Measurements from ENCODE around the gene CTRL. TPM values are rescaled to one million over a fixed set of nuclear protein-coding genes. Genes with fewer than 3 reads are reported as not detected.

The CTRL gene
- total and polyA plus RNA-seq, 9 donors: 0.35 to 4.4 (median 2.5) TPM

- Histone ChIP-seq H3K4me3 (no peak overlapping the region), H3K4me1 (ENCODE audit: insufficient read depth) (peaks cover 9% of the 10 kb centered on the region), H3K27ac (no peak overlapping the region), H3K9me3 (no peaks in the 10 kb centered on the region), H3K36me3 (no peaks in the 10 kb centered on the region), H3K27me3 (no peaks in the 10 kb centered on the region)
- 90 to 96% (median 91%) methylated on average over 9 to 14 of the region's 14 CpGs for WGBS, 3 donors
- intact Hi-C loops (cut with DNase I): loop anchor here in 2 of 4 donors (5.0 to 10.0 kb wide), 2 partner anchors 253 to 265 kb away; partner anchors contain the start of genes ACD (in 1 of the 2), C16orf86 (in 1 of the 2), ENKD1 (in 1 of the 2) and PARD6A (in 1 of the 2)
- no peak for TF ChIP-seq CTCF (IDR thresholded peaks at IDR 0.05)
- no peak for TF ChIP-seq EP300 (IDR thresholded peaks at IDR 0.05)
- no peak for TF ChIP-seq POLR2A (IDR thresholded peaks at IDR 0.05)
- DNase-seq: peak in 1 of 5 donors; percentile 9
These were observed 1.5 kb downstream of the CTRL start for GRCh38 chr16:67930191-67930590.

GRCh38 chr16:67928561-67929364 lies 2.9 kb downstream of the CTRL start:
- Histone ChIP-seq H3K4me3 (no peak overlapping the region), H3K36me3 (no peaks in the 10 kb centered on the region), H3K9me3 (no peaks in the 10 kb centered on the region), H3K4me1 (ENCODE audit: insufficient read depth) (peaks cover 7% of the 10 kb centered on the region), H3K27me3 (no peaks in the 10 kb centered on the region), H3K27ac (no peak overlapping the region)
- intact Hi-C loops (cut with DNase I): loop anchor here in 3 of 4 donors (5.0 kb wide), 3 partner anchors 46 to 406 kb away; partner anchors contain the start of gene NRN1L (in 3 of the 3)
- DNase-seq: peak; percentile 60 to 80 (median 75)
- WGBS, 3 donors: 48 to 53% (median 49%) methylated on average over 16 of the region's 16 CpGs
- TF ChIP-seq CTCF (IDR thresholded peaks at IDR 0.05) (peak; percentile 64 to 74 (median 70)), POLR2A (IDR thresholded peaks at IDR 0.05) (no peak), EP300 (IDR thresholded peaks at IDR 0.05) (no peak)

GRCh38 chr16:67928147-67928546 lies 3.5 kb downstream of the CTRL start:
- Histone ChIP-seq H3K4me3 (no peak overlapping the region), H3K27ac (no peak overlapping the region), H3K4me1 (ENCODE audit: insufficient read depth) (peaks cover 7% of the 10 kb centered on the region), H3K27me3 (no peaks in the 10 kb centered on the region), H3K36me3 (no peaks in the 10 kb centered on the region), H3K9me3 (no peaks in the 10 kb centered on the region)
- intact Hi-C loops (cut with DNase I): loop anchor here in 3 of 4 donors (5.0 kb wide), 3 partner anchors 46 to 406 kb away; partner anchors contain the start of gene NRN1L (in 3 of the 3)
- TF ChIP-seq CTCF (IDR thresholded peaks at IDR 0.05) (no peak), EP300 (IDR thresholded peaks at IDR 0.05) (no peak), POLR2A (IDR thresholded peaks at IDR 0.05) (no peak)
- WGBS, 3 donors: 73 to 81% (median 78%) methylated on average over 7 of the region's 7 CpGs
- DNase-seq: no peak

GRCh38 chr16:67927131-67927941 lies 4.3 kb downstream of the CTRL start:
- intact Hi-C loops (cut with DNase I): loop anchor here in 3 of 4 donors (5.0 kb wide), 3 partner anchors 45 to 405 kb away; partner anchors contain the start of gene NRN1L (in 3 of the 3)
- 86 to 89% (median 88%) methylated on average over 22 of the region's 22 CpGs for WGBS, 3 donors
- no peak for TF ChIP-seq POLR2A (IDR thresholded peaks at IDR 0.05)
- no peak for TF ChIP-seq CTCF (IDR thresholded peaks at IDR 0.05)
- no peak for TF ChIP-seq EP300 (IDR thresholded peaks at IDR 0.05)
- Histone ChIP-seq H3K36me3 (no peaks in the 10 kb centered on the region), H3K27ac (no peak overlapping the region), H3K27me3 (no peaks in the 10 kb centered on the region), H3K9me3 (no peaks in the 10 kb centered on the region), H3K4me1 (ENCODE audit: insufficient read depth) (peaks cover 7% of the 10 kb centered on the region), H3K4me3 (no peak overlapping the region)
- DNase-seq: no peak

All from ovary (tissue), 9 donors.